HEK293T (cell line): Measurements from ENCODE around the gene DEPDC1B.
A peak's percentile ranks its signal among the peaks of the same experiment; 100 is the strongest.

Source experiments
- CTCF ChIA-PET: fragments of 350-600 bp; formaldehyde crosslinking; extraction: SDS; loops from one replicate; lab custom pipeline; 2021; ENCODE audit warnings: antibody characterized with exemption, inconsistent platforms; lab: Yijun Ruan, JAX
- POLR2A ChIA-PET: fragments of 350-600 bp; formaldehyde crosslinking; extraction: SDS; loops from one replicate; lab custom pipeline; 2020; ENCODE audit warnings: antibody characterized with exemption, inconsistent platforms; lab: Yijun Ruan, JAX
- DNase-seq: peaks from one replicate; pipeline ENCODE4 v3.0.0; 2012; ENCODE audit warnings: mixed read lengths; ENCODE audit errors: extremely low spot score
- ARNT ChIP-seq: fragments of 450-650 bp; IDR thresholded peaks from 2 replicates; pipeline ENCODE4 v1.6.1; 2017; ENCODE audit warnings: mild to moderate bottlenecking
- BHLHE40 ChIP-seq: fragments of 450-650 bp; IDR thresholded peaks from 2 replicates; pipeline ENCODE4 v1.6.1; 2016; ENCODE audit warnings: mild to moderate bottlenecking, moderate library complexity, borderline replicate concordance
- CTBP1 ChIP-seq: fragments of 450-650 bp; IDR thresholded peaks from 2 replicates; pipeline ENCODE4 v1.6.1; 2016; ENCODE audit warnings: borderline replicate concordance
- ELF4 ChIP-seq: fragments of 450-650 bp; IDR thresholded peaks from 2 replicates; pipeline ENCODE4 v1.6.1; 2017; ENCODE audit warnings: antibody characterized with exemption
- FOXA1 ChIP-seq: fragments of 450-650 bp; IDR thresholded peaks from 2 replicates; pipeline ENCODE4 v1.6.1; 2016; ENCODE audit warnings: mild to moderate bottlenecking
- FOXK2 ChIP-seq: fragments of 450-650 bp; IDR thresholded peaks from 2 replicates; pipeline ENCODE4 v1.6.1; 2016; ENCODE audit warnings: mild to moderate bottlenecking
- FOXM1 ChIP-seq: fragments of 450-650 bp; IDR thresholded peaks from 2 replicates; pipeline ENCODE4 v1.6.1; 2017; ENCODE audit warnings: mild to moderate bottlenecking, borderline replicate concordance
- HDGF ChIP-seq: fragments of 450-650 bp; IDR thresholded peaks from 2 replicates; pipeline ENCODE4 v1.6.1; 2017; ENCODE audit warnings: antibody characterized with exemption, borderline replicate concordance
- L3MBTL2 ChIP-seq: fragments of 450-650 bp; conservative IDR thresholded peaks from 2 replicates; pipeline ENCODE4 v1.6.1; 2016; ENCODE audit warnings: mild to moderate bottlenecking
- LEF1 ChIP-seq: fragments of 450-650 bp; IDR thresholded peaks from 2 replicates; pipeline ENCODE4 v1.6.1; 2017; ENCODE audit warnings: mild to moderate bottlenecking, borderline replicate concordance
- NFRKB ChIP-seq: fragments of 450-650 bp; IDR thresholded peaks from 2 replicates; pipeline ENCODE4 v1.6.1; 2016; ENCODE audit warnings: mild to moderate bottlenecking, moderate library complexity
- SP1 ChIP-seq: fragments of 450-650 bp; IDR thresholded peaks from 2 replicates; pipeline ENCODE4 v1.6.1; 2017
- SUZ12 ChIP-seq: fragments of 450-650 bp; IDR thresholded peaks from 2 replicates; pipeline ENCODE4 v1.6.1; 2016; ENCODE audit warnings: mild to moderate bottlenecking
- TARDBP ChIP-seq: fragments of 450-650 bp; IDR thresholded peaks from 2 replicates; pipeline ENCODE4 v1.6.1; 2016
- ZNF384 ChIP-seq: fragments of 450-650 bp; IDR thresholded peaks from 2 replicates; pipeline ENCODE4 v1.6.1; 2016
- TF ChIP-seq, protein P1 (sequence below): fragments of 450-650 bp; IDR thresholded peaks from 2 replicates; pipeline ENCODE4 v1.6.1; 2016

Gene DEPDC1B

DNA sequence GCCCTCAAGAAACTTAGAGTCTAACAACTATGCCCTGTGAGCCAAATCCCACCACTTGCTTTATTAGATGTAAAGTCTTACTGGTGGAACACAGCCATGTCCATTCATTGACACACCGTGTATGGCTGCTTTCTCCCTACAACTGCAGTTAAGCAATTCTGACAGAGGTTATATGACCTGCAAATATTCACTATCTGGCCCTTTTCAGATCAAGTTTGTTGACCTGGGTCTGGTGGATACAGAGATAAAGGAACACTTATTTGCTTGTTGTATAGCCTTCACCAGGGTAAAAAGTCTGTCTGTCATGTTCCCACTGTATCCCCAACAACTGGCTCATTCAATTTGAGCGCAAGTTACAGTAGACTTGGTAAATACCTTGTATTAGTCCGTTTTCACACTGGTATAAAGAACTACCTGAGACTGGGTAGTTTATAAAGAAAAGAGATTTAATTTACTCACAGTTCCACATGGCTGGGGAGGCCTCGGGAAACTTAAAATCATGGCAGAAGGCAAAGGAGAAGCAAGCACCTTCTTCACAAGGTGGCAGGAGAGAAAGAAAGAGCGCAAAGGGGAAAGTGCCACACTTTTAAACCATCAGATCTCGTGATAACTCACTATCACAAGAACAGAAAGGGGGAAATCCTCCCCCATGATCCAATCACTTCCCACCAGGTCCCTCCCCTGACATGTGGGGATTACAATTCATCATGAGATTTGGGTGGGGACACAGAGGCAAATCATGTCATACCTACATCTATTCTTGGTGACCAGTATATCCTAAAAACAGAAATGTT is 27.9 kb downstream of the DEPDC1B start:
- ChIA-PET CTCF (no interaction called here), POLR2A (no interaction called here)
- TF ChIP-seq, protein P1, sequence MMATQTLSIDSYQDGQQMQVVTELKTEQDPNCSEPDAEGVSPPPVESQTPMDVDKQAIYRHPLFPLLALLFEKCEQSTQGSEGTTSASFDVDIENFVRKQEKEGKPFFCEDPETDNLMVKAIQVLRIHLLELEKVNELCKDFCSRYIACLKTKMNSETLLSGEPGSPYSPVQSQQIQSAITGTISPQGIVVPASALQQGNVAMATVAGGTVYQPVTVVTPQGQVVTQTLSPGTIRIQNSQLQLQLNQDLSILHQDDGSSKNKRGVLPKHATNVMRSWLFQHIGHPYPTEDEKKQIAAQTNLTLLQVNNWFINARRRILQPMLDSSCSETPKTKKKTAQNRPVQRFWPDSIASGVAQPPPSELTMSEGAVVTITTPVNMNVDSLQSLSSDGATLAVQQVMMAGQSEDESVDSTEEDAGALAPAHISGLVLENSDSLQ, result no peak
- no peak for TF ChIP-seq L3MBTL2
- no peak for TF ChIP-seq CTBP1
- no peak for TF ChIP-seq ZNF384
- no peak for TF ChIP-seq TARDBP
- TF ChIP-seq HDGF, result no peak
- DNase-seq, result no peak

DNA sequence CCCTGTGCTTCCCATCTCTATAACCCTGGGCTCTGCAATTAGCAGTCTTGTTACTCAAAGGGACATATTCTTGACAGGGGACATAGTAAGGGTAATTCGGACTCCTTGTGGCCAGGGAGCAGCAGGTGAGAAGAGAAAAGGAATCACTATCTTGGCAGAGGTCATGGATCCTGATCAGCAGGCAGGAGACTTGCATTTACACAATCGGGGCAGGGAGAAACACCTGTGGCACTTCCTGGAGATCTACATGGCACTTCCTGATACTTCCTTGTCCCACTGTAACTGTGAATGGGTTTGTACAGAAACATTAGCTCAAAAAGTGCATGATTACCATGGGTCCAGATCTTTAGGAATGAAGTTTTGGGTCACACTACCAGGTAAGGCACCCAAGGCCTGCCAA is 29.2 kb downstream of the DEPDC1B start:
- TF ChIP-seq ELF4 (no peak), FOXK2 (no peak), NFRKB (no peak), TARDBP (no peak), CTBP1 (no peak), HDGF (no peak), BHLHE40 (no peak), L3MBTL2 (no peak), SUZ12 (no peak), FOXA1 (no peak), FOXM1 (no peak), ZNF384 (no peak), LEF1 (no peak)
- TF ChIP-seq, protein P1, result no peak
- DNase-seq, result no peak
- ChIA-PET CTCF (interaction anchor here (1.1 kb wide), 1 partner anchor 28 kb away, joined by 3 read pairs; no protein-coding TSS in a partner anchor), POLR2A (no interaction called here)

DNA sequence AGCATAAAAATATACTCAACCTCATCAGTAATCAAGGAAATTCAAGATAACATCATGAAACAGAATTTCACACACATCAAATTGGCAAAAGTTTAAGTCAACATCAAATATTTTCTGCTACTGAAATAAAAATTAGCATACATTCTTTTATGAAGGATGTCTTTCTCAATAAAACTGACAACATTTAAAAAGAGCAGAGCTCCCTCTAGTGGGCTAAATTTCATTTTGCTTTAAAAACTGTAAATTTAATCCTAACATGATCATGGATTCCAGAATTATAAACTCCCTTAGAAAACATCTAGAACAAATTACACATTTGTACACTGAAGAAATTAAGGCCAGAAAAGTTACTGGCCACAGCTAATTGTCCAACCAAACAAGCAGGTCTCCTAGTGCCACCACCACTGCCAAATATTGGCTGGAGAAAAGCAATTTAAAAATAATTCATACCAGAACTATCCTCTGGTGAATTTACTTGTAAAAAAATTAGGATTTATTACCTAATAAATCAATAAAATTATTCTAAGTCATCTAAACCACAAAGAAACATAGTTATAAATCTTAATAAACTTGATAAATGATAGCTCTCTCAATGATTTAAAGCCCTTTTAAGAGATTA is 31.2 kb downstream of the DEPDC1B start:
- TF ChIP-seq LEF1, result no peak
- no peak for TF ChIP-seq NFRKB
- TF ChIP-seq, protein P1, result no peak
- TF ChIP-seq L3MBTL2, result no peak
- no peak for TF ChIP-seq ARNT
- POLR2A ChIA-PET, result no interaction called here
- no peak for DNase-seq
- CTCF ChIA-PET, result interaction anchor here (0.5 to 1.9 kb wide), 8 partner anchors 11 to 858 kb away, joined by 3 to 7 read pairs (median 4); partner anchors contain the start of gene DEPDC1B

DNA sequence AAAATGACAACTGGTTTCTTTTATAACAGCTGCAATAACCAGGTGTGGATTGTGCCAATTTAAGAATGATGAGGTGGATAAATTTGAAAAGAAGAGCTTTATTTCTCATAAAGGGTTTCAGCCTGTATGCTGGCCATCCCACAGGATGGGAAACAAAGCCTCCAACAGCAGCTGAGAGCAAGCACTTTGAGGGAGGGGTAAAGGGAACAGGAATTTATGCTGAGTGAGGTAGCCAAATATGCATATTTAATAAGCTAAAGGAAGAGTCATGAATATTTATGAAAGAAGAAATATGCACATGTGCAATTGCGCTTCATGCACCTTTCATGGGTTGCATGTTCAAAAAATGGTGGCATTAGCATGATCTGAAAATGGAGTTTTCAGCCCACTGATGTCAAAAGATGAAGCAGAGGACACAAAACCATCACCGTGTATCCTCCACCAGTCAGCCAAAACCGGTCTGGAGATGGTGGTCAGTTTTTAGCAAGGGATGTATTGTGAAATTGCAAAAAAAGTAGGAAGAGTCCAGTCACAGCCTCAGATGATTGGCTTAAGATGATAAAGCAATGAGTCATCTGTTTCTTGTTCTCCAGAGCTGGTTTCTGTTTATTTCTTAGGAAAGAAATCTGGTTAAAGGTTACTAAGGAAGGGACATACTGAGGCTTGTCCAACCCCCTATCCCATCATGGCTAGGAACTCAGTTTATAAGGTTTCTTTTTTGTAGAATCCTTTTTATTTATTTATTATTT is 47.9 kb downstream of the DEPDC1B start:
- DNase-seq, result no peak
- ChIA-PET POLR2A (no interaction called here), CTCF (no interaction called here)
- TF ChIP-seq HDGF (no peak), FOXA1 (no peak), ARNT (no peak), SP1 (no peak), TARDBP (no peak), ELF4 (no peak), FOXM1 (no peak), ZNF384 (no peak), LEF1 (no peak), NFRKB (no peak)
- TF ChIP-seq, protein P1, result no peak

DNA sequence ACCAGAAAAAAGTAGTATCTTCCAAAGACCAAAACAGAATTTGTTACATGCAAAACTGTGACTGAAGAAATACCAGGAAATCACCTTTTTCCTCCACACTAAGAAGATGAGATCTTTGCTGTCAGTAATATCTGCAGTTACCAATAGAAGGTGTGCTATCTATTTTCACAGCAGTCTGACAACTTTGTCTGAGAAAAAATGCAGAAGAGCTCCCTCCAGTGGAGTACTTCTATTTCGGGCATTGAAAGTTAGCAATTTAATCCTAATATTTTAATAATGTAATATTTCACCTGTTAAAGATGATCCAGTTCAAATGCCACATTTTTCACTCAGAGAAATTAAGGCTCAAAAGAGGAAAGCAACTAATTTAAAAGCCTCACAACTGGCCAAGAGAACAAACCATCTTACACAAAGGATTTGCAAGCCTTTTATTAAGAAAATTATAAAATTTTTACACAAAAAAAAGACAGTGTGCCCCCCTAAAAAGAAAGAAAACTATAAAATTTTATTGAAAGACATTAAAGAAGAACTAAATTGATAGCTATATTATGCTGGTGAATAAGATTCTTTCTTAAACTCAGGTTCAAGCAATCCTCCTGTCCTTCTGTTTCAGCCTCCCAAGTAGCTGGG is 50.6 kb downstream of the DEPDC1B start:
- CTCF ChIA-PET, result no interaction called here
- POLR2A ChIA-PET, result no interaction called here
- TF ChIP-seq SP1 (no peak), SUZ12 (no peak), TARDBP (no peak)
- peak; percentile 16 for DNase-seq
